Neural progenitor cell (in vitro differentiated cells): ENCODE results near the gene AMMECR1. TPM values are rescaled to one million over a fixed set of nuclear protein-coding genes. Genes with fewer than 3 reads are reported as not detected.

Experiments
- DNase-seq: peaks from one replicate; pipeline ENCODE4 v3.0.0-alpha.2; 2016; ENCODE audit warnings: low spot score
- H2AFZ ChIP-seq: fragments of 200-600 bp; sonication (generic); replicated peaks from 2 replicates; pipeline ENCODE4 v1.6.1; 2016; ENCODE audit warnings: antibody characterized with exemption
- H3F3A ChIP-seq: fragments of 200-600 bp; sonication (generic); 2 replicates; pipeline ENCODE4 v1.6.1; 2016; ENCODE audit warnings: antibody characterized with exemption, low read depth
- H3K27ac ChIP-seq: fragments of 200-600 bp; sonication (generic); 2 replicates; pipeline ENCODE4 v1.5.1; 2016; ENCODE audit warnings: mild to moderate bottlenecking
- H3K27me3 ChIP-seq: fragments of 200-600 bp; sonication (generic); 2 replicates; pipeline ENCODE4 v1.6.1; 2016; ENCODE audit warnings: mild to moderate bottlenecking, moderate library complexity
- H3K36me3 ChIP-seq: fragments of 200-600 bp; sonication (generic); 2 replicates; pipeline ENCODE4 v1.5.1; 2016
- H3K4me1 ChIP-seq: fragments of 200-600 bp; sonication (generic); 2 replicates; pipeline ENCODE4 v1.6.1; 2016; ENCODE audit warnings: mixed run types
- H3K4me2 ChIP-seq: fragments of 200-600 bp; sonication (generic); 2 replicates; pipeline ENCODE4 v1.6.1; 2016
- H3K4me3 ChIP-seq: fragments of 200-600 bp; sonication (generic); 2 replicates; pipeline ENCODE4 v1.5.1; 2016
- H3K79me2 ChIP-seq: fragments of 200-600 bp; sonication (generic); 2 replicates; pipeline ENCODE4 v1.6.1; 2016; ENCODE audit warnings: low read depth
- H3K9ac ChIP-seq: fragments of 200-600 bp; sonication (generic); 2 replicates; pipeline ENCODE4 v1.6.1; 2016
- H3K9me3 ChIP-seq: fragments of 200-600 bp; sonication (generic); 2 replicates; pipeline ENCODE4 v1.5.1; 2016; ENCODE audit warnings: low read depth
- H4K20me1 ChIP-seq: fragments of 200-600 bp; sonication (generic); 2 replicates; pipeline ENCODE4 v1.6.1; 2016; ENCODE audit warnings: low read depth
- H3K27ac Mint-ChIP-seq: 3 replicates; pipeline ENCODE4 v1.8.0; 2021; ENCODE audit warnings: mixed read lengths
- H3K27me3 Mint-ChIP-seq: 2 replicates; pipeline ENCODE4 v1.8.0; 2022; ENCODE audit warnings: low read depth, mild to moderate bottlenecking, inconsistent platforms, moderate library complexity, mixed read lengths; ENCODE audit not compliant: insufficient read depth
- H3K36me3 Mint-ChIP-seq: 3 replicates; pipeline ENCODE4 v1.8.0; 2021; ENCODE audit warnings: mixed read lengths
- H3K4me1 Mint-ChIP-seq: 3 replicates; pipeline ENCODE4 v1.8.0; 2021; ENCODE audit warnings: mixed read lengths
- H3K4me3 Mint-ChIP-seq: 3 replicates; pipeline ENCODE4 v1.8.0; 2021; ENCODE audit warnings: mild to moderate bottlenecking, moderate library complexity, mixed read lengths
- H3K9me3 Mint-ChIP-seq: 3 replicates; pipeline ENCODE4 v1.8.0; 2020; ENCODE audit warnings: mixed read lengths
- EZH2 ChIP-seq: fragments of 200-600 bp; sonication (generic); IDR thresholded peaks from 2 replicates; pipeline ENCODE4 v1.6.1; 2017; ENCODE audit warnings: antibody characterized with exemption, mild to moderate bottlenecking, moderate library complexity
- EZH2phosphoT487 ChIP-seq: fragments of 200-600 bp; sonication (generic); IDR thresholded peaks from 2 replicates; pipeline ENCODE4 v1.6.1; 2017; ENCODE audit warnings: antibody characterized with exemption
- total RNA-seq: library from RNA; depleted of rRNA; stranded (reverse); fragments of >200 nt; gene quantifications from 2 replicates; pipeline ENCODE4 v1.2.3, GENCODE V29; 2015; ENCODE audit warnings: low replicate concordance
- TF ChIP-seq, protein P1 (sequence below): fragments of 200-600 bp; sonication (generic); IDR thresholded peaks from 2 replicates; pipeline ENCODE4 v1.5.1; 2017; ENCODE audit warnings: antibody characterized with exemption, mild to moderate bottlenecking

Gene AMMECR1
- total RNA-seq, 1 donor from 2014 or later, result 20.3 TPM

- H3K79me2 ChIP-seq, result peaks cover 62% of the 10 kb centered on the region
- Mint-ChIP-seq H3K9me3 (no peaks in the 10 kb centered on the region), H3K4me3 (no peak overlapping the region), H3K27ac (no peak overlapping the region), H3K36me3 (peaks cover 4% of the 10 kb centered on the region), H3K4me1 (peaks cover 14% of the 10 kb centered on the region), H3K27me3 (no peaks in the 10 kb centered on the region)
- no peaks in the 10 kb centered on the region for H3K36me3 ChIP-seq
- TF ChIP-seq EZH2phosphoT487 (no peak), EZH2 (no peak)
- TF ChIP-seq, protein P1, sequence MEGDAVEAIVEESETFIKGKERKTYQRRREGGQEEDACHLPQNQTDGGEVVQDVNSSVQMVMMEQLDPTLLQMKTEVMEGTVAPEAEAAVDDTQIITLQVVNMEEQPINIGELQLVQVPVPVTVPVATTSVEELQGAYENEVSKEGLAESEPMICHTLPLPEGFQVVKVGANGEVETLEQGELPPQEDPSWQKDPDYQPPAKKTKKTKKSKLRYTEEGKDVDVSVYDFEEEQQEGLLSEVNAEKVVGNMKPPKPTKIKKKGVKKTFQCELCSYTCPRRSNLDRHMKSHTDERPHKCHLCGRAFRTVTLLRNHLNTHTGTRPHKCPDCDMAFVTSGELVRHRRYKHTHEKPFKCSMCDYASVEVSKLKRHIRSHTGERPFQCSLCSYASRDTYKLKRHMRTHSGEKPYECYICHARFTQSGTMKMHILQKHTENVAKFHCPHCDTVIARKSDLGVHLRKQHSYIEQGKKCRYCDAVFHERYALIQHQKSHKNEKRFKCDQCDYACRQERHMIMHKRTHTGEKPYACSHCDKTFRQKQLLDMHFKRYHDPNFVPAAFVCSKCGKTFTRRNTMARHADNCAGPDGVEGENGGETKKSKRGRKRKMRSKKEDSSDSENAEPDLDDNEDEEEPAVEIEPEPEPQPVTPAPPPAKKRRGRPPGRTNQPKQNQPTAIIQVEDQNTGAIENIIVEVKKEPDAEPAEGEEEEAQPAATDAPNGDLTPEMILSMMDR, result no peak
- H3K4me1 ChIP-seq, result no peaks in the 10 kb centered on the region
- H2AFZ ChIP-seq, result no peak overlapping the region
- H3K9ac ChIP-seq, result no peak overlapping the region
- H3K4me3 ChIP-seq, result no peak overlapping the region
- no peak for DNase-seq
- H3K27ac ChIP-seq, result no peak overlapping the region
- no peaks in the 10 kb centered on the region for H3K27me3 ChIP-seq
- no peaks in the 10 kb centered on the region for H3F3A ChIP-seq
- H3K4me2 ChIP-seq, result no peak overlapping the region
- no peaks in the 10 kb centered on the region for H4K20me1 ChIP-seq
- no peaks in the 10 kb centered on the region for H3K9me3 ChIP-seq
These were observed 7.7 kb downstream of the AMMECR1 start for GRCh38 chrX:110310000-110310790.

- H2AFZ ChIP-seq, result no peak overlapping the region
- Mint-ChIP-seq H3K9me3 (no peaks in the 10 kb centered on the region), H3K4me1 (peaks cover 6% of the 10 kb centered on the region), H3K36me3 (peaks cover 4% of the 10 kb centered on the region), H3K4me3 (no peak overlapping the region), H3K27me3 (no peaks in the 10 kb centered on the region), H3K27ac (no peak overlapping the region)
- DNase-seq, result no peak
- no peak overlapping the region for H3K9ac ChIP-seq
- no peaks in the 10 kb centered on the region for H3K27me3 ChIP-seq
- no peak overlapping the region for H3K4me3 ChIP-seq
- no peaks in the 10 kb centered on the region for H3K4me1 ChIP-seq
- no peaks in the 10 kb centered on the region for H3F3A ChIP-seq
- H3K4me2 ChIP-seq, result no peak overlapping the region
- H4K20me1 ChIP-seq, result no peaks in the 10 kb centered on the region
- no peak overlapping the region for H3K27ac ChIP-seq
- peaks cover 51% of the 10 kb centered on the region for H3K79me2 ChIP-seq
- TF ChIP-seq, protein P1, result no peak
- TF ChIP-seq EZH2 (no peak), EZH2phosphoT487 (no peak)
- no peaks in the 10 kb centered on the region for H3K9me3 ChIP-seq
- no peaks in the 10 kb centered on the region for H3K36me3 ChIP-seq
These were observed 9.7 kb downstream of the AMMECR1 start for GRCh38 chrX:110308220-110308619.

GRCh38 chrX:110304884-110305283 lies 13.0 kb downstream of the AMMECR1 start:
- TF ChIP-seq EZH2phosphoT487 (no peak), EZH2 (no peak)
- TF ChIP-seq, protein P1, result no peak
- peaks cover 2% of the 10 kb centered on the region for H3K9me3 Mint-ChIP-seq

More at GRCh38 chrX:110304884-110305283, 13.0 kb downstream of the AMMECR1 start:
- Histone ChIP-seq H3K36me3 (no peaks in the 10 kb centered on the region), H3F3A (no peaks in the 10 kb centered on the region), H3K9me3 (peaks cover 4% of the 10 kb centered on the region), H3K79me2 (peaks cover 21% of the 10 kb centered on the region), H4K20me1 (no peaks in the 10 kb centered on the region), H3K4me2 (no peak overlapping the region), H3K4me1 (no peaks in the 10 kb centered on the region), H3K27me3 (no peaks in the 10 kb centered on the region), H3K9ac (no peak overlapping the region), H3K27ac (no peak overlapping the region), H2AFZ (no peak overlapping the region), H3K4me3 (no peak overlapping the region)
- H3K4me3 Mint-ChIP-seq, result no peak overlapping the region
- no peaks in the 10 kb centered on the region for H3K27me3 Mint-ChIP-seq
- H3K4me1 Mint-ChIP-seq, result peaks cover 3% of the 10 kb centered on the region
- no peak for DNase-seq
- no peak overlapping the region for H3K27ac Mint-ChIP-seq
- peaks cover 20% of the 10 kb centered on the region for H3K36me3 Mint-ChIP-seq
